Gastroesophageal sphincter (tissue), 3 donors: ENCODE results near the gene LONRF2.

ENCODE experiments used
- CTCF ChIP-seq, 4 experiments: fragments of 200-600 bp in 2 of 4; fragments of 450-650 bp in 2 of 4; sonication (generic) in 1 of 4; IDR thresholded peaks; one replicate each; pipeline ENCODE4 v1.5.1; 2017 to 2019; ENCODE audit warnings: antibody characterized with exemption in 4 of 4, mild to moderate bottlenecking in 2 of 4, moderate library complexity in 2 of 4
- EP300 ChIP-seq: sonication (generic); formaldehyde crosslinking; IDR thresholded peaks from one replicate; pipeline ENCODE4 v1.6.1; 2017; ENCODE audit warnings: antibody characterized with exemption, mild to moderate bottlenecking
- POLR2A ChIP-seq, 2 donors: fragments of 450-650 bp; IDR thresholded peaks; one replicate each; pipeline ENCODE4 v1.6.1; 2017; ENCODE audit warnings: antibody characterized with exemption in 2 of 2, mild to moderate bottlenecking in 2 of 2, moderate library complexity in 1 of 2

- TF ChIP-seq CTCF (IDR thresholded peaks at IDR 0.05) (no peak), POLR2A (IDR thresholded peaks at IDR 0.05) (no peak), EP300 (no peak)
These were observed 1.6 kb downstream of the LONRF2 start for GRCh38 chr2:100320547-100321178.
